SK-N-SH treated with all-trans-retinoic acid at 6 μM for 48 hours (cell line): ENCODE measurements around the gene CPVL.

Experiments used
- ATAC-seq: fragments of 200-7000 bp; cut with Tn5 transposase; 3 replicates; pipeline ENCODE4 v1.9.1; 2020; ENCODE audit warnings: mild to moderate bottlenecking, moderate library complexity
- ARNTL ChIP-seq: fragments of 450-650 bp; formaldehyde crosslinking; IDR thresholded peaks from 2 replicates; pipeline ENCODE4 v1.5.0; 2020; ENCODE audit warnings: low read depth, mild to moderate bottlenecking, moderate library complexity, borderline replicate concordance
- CSDC2 ChIP-seq: fragments of 250-450 bp; sonication (Bioruptor Pico); IDR thresholded peaks from 2 replicates; pipeline ENCODE4 v1.5.0; 2020; ENCODE audit warnings: mild to moderate bottlenecking, moderate library complexity
- ESRRG ChIP-seq: fragments of 250-450 bp; sonication (Bioruptor Pico); IDR thresholded peaks from 2 replicates; pipeline ENCODE4 v1.6.1; 2021; ENCODE audit warnings: mild to moderate bottlenecking
- GLIS3 ChIP-seq: fragments of 250-450 bp; sonication (Bioruptor Pico); IDR thresholded peaks from 2 replicates; pipeline ENCODE4 v1.5.0; 2020; ENCODE audit warnings: mild to moderate bottlenecking, moderate library complexity
- ISL1 ChIP-seq: fragments of 250-450 bp; sonication (Bioruptor Pico); IDR thresholded peaks from 2 replicates; pipeline ENCODE4 v2.1.2; 2022; ENCODE audit warnings: mild to moderate bottlenecking, moderate library complexity
- OSR1 ChIP-seq: fragments of 250-450 bp; sonication (Bioruptor Pico); IDR thresholded peaks from 2 replicates; pipeline ENCODE4 v1.8.0; 2022; ENCODE audit warnings: moderate library complexity, mild to moderate bottlenecking, inconsistent platforms
- PPARA ChIP-seq: fragments of 250-450 bp; sonication (Bioruptor Pico); IDR thresholded peaks from 2 replicates; pipeline ENCODE4 v1.5.0; 2020; ENCODE audit warnings: mild to moderate bottlenecking, borderline replicate concordance
- RARB ChIP-seq: fragments of 250-450 bp; sonication (Bioruptor Pico); IDR thresholded peaks from 2 replicates; pipeline ENCODE4 v1.8.0; 2021; ENCODE audit warnings: mild to moderate bottlenecking, moderate library complexity
- SNAI2 ChIP-seq: fragments of 250-450 bp; sonication (Bioruptor Pico); IDR thresholded peaks from 2 replicates; pipeline ENCODE4 v1.5.0; 2020; ENCODE audit warnings: mild to moderate bottlenecking, moderate library complexity
- TCF4 ChIP-seq: fragments of 250-450 bp; sonication (Bioruptor Pico); IDR thresholded peaks from 2 replicates; pipeline ENCODE4 v1.8.0; 2021; ENCODE audit warnings: mild to moderate bottlenecking, moderate library complexity, borderline replicate concordance
- ZFP3 ChIP-seq: fragments of 250-450 bp; sonication (Bioruptor Pico); IDR thresholded peaks from 2 replicates; pipeline ENCODE4 v1.5.0; 2020; ENCODE audit warnings: mild to moderate bottlenecking, moderate library complexity
- ZNF565 ChIP-seq: fragments of 450-650 bp; formaldehyde crosslinking; conservative IDR thresholded peaks from 2 replicates; pipeline ENCODE4 v1.5.0; 2020; ENCODE audit warnings: low read depth, mild to moderate bottlenecking, moderate library complexity
- ZNF70 ChIP-seq: fragments of 450-650 bp; formaldehyde crosslinking; IDR thresholded peaks from 2 replicates; pipeline ENCODE4 v1.5.0; 2020; ENCODE audit warnings: mild to moderate bottlenecking, moderate library complexity
- ZNF8 ChIP-seq: fragments of 450-650 bp; formaldehyde crosslinking; IDR thresholded peaks from 2 replicates; pipeline ENCODE4 v1.5.0; 2020; ENCODE audit warnings: mild to moderate bottlenecking, moderate library complexity
- TF ChIP-seq, protein P1 (sequence below): fragments of 250-450 bp; sonication (Bioruptor Pico); IDR thresholded peaks from 2 replicates; pipeline ENCODE4 v1.8.0; 2020; ENCODE audit warnings: mild to moderate bottlenecking, moderate library complexity, borderline replicate concordance
- TF ChIP-seq, protein P2 (sequence below): fragments of 250-450 bp; sonication (Bioruptor Pico); IDR thresholded peaks from 2 replicates; pipeline ENCODE4 v1.8.0; 2021; ENCODE audit warnings: low read depth, mild to moderate bottlenecking, moderate library complexity, borderline replicate concordance
- TF ChIP-seq, protein P3 (sequence below): fragments of 250-450 bp; sonication (Bioruptor Pico); IDR thresholded peaks from 2 replicates; pipeline ENCODE4 v1.5.1; 2021; ENCODE audit warnings: mild to moderate bottlenecking, moderate library complexity
- TF ChIP-seq, protein P4 (sequence below): fragments of 250-450 bp; sonication (Bioruptor Pico); IDR thresholded peaks from 2 replicates; pipeline ENCODE4 v1.5.1; 2020; ENCODE audit warnings: low read depth, mild to moderate bottlenecking, moderate library complexity
- TF ChIP-seq, protein P5 (sequence below): fragments of 250-450 bp; sonication (Bioruptor Pico); IDR thresholded peaks from 2 replicates; pipeline ENCODE4 v1.5.0; 2020; ENCODE audit warnings: mild to moderate bottlenecking, moderate library complexity

The CPVL gene

DNA sequence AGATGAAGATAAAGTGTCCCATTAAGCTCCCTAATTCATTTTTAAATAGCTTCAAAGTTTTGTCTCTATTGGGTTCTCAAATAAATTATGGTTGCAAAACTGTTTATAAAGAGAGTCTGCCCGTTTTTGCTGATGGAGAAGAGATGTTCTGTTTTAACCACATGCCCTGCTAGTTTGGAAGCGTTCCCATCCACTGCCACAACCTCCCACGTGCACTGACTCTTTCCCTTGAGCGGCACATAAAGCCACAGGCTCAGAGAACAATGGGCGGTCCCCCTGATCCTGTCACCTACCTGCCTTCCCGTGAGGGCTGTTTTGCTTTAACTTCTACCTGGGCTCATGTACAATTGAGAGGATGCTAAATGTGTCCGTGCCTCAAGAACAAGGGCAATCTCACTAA, 65.5 kb downstream of the CPVL start:
- no peak for ATAC-seq
- TF ChIP-seq ZNF565 (no peak), ZNF70 (no peak), ARNTL (CRISPR knock-in tag) (no peak), ESRRG (CRISPR knock-in tag) (no peak), ZFP3 (CRISPR knock-in tag) (no peak), CSDC2 (no peak), PPARA (CRISPR knock-in tag) (no peak), TCF4 (CRISPR knock-in tag) (no peak), ISL1 (CRISPR knock-in tag) (no peak), RARB (no peak), ZNF8 (CRISPR knock-in tag) (no peak)
- TF ChIP-seq, protein P1, sequence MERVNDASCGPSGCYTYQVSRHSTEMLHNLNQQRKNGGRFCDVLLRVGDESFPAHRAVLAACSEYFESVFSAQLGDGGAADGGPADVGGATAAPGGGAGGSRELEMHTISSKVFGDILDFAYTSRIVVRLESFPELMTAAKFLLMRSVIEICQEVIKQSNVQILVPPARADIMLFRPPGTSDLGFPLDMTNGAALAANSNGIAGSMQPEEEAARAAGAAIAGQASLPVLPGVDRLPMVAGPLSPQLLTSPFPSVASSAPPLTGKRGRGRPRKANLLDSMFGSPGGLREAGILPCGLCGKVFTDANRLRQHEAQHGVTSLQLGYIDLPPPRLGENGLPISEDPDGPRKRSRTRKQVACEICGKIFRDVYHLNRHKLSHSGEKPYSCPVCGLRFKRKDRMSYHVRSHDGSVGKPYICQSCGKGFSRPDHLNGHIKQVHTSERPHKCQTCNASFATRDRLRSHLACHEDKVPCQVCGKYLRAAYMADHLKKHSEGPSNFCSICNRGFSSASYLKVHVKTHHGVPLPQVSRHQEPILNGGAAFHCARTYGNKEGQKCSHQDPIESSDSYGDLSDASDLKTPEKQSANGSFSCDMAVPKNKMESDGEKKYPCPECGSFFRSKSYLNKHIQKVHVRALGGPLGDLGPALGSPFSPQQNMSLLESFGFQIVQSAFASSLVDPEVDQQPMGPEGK, result no peak
- TF ChIP-seq, protein P2, sequence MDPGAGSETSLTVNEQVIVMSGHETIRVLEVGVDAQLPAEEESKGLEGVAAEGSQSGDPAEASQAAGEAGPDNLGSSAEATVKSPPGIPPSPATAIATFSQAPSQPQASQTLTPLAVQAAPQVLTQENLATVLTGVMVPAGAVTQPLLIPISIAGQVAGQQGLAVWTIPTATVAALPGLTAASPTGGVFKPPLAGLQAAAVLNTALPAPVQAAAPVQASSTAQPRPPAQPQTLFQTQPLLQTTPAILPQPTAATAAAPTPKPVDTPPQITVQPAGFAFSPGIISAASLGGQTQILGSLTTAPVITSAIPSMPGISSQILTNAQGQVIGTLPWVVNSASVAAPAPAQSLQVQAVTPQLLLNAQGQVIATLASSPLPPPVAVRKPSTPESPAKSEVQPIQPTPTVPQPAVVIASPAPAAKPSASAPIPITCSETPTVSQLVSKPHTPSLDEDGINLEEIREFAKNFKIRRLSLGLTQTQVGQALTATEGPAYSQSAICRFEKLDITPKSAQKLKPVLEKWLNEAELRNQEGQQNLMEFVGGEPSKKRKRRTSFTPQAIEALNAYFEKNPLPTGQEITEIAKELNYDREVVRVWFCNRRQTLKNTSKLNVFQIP (CRISPR knock-in tag), result no peak
- TF ChIP-seq, protein P3, sequence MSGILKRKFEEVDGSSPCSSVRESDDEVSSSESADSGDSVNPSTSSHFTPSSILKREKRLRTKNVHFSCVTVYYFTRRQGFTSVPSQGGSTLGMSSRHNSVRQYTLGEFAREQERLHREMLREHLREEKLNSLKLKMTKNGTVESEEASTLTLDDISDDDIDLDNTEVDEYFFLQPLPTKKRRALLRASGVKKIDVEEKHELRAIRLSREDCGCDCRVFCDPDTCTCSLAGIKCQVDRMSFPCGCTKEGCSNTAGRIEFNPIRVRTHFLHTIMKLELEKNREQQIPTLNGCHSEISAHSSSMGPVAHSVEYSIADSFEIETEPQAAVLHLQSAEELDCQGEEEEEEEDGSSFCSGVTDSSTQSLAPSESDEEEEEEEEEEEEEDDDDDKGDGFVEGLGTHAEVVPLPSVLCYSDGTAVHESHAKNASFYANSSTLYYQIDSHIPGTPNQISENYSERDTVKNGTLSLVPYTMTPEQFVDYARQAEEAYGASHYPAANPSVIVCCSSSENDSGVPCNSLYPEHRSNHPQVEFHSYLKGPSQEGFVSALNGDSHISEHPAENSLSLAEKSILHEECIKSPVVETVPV (CRISPR knock-in tag), result no peak
- TF ChIP-seq, all 23 proteins: peak for 0

DNA sequence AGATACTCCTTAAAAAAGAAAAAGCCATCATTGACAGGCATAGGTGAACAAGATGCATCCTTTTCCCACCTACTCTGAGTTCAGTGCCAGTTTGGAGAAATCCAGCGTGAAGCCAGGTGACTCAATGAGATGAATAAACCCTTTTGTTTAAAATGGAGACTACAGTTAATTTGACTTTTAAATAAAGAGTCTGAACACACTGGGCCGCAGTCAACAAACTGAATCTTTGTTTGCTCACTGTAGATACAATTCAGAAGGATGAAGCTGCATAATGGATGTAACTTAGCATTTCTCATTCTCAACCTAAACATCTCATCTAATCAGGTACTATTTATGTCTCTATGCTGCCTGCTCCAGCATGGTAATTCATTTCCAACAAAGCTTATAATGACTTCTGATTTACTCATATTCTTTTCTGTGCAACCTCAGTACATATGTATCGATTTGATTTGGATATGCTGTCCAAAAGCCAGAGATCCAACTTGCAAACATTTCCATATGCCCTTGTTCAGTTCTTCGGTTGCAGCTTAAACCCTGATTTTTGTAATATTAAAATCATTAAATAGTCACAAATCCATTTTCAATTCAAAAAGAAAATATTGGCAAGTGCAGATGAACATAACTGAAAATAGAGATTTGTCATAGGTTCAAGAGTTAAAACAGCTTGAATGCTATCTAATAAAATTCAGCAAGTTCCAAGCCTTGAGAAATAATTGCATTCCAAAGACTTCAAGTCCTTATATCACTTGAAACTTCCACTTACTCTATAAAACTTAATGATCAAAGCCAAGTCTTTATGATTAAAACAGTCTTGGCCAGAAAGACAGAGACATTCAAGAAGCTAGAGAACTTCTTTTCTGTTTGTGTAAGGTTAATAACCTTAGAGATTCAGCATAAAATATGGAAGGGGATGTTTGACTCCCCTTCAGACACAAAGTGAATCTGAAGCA, 67.8 kb downstream of the CPVL start:
- TF ChIP-seq OSR1 (CRISPR knock-in tag), result no peak
- TF ChIP-seq, protein P3 (CRISPR knock-in tag), result no peak
- TF ChIP-seq, all 23 proteins: peak for 0
- no peak for ATAC-seq

DNA sequence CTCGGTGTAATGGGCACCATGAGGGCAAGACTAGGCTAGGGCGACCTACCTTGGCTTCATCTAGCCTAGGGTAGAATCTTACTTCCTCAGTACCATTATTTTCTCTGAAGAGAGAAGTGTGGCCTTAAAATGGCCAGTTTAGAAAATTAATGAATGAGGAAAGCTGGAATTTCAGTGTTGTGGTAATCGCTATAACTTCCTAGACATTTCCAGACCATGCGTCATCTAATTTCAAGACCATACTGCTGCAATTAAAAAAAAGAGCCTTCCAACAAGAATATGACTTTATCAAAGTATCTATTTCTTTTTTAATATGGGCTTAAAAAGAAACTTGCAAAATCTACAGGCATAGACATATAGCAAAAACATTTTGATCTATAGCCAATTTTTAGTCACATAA, 68.5 kb downstream of the CPVL start:
- TF ChIP-seq GLIS3 (CRISPR knock-in tag) (no peak), ZFP3 (CRISPR knock-in tag) (no peak), ISL1 (CRISPR knock-in tag) (no peak), CSDC2 (no peak), SNAI2 (no peak), ZNF8 (CRISPR knock-in tag) (no peak)
- TF ChIP-seq, protein P4, sequence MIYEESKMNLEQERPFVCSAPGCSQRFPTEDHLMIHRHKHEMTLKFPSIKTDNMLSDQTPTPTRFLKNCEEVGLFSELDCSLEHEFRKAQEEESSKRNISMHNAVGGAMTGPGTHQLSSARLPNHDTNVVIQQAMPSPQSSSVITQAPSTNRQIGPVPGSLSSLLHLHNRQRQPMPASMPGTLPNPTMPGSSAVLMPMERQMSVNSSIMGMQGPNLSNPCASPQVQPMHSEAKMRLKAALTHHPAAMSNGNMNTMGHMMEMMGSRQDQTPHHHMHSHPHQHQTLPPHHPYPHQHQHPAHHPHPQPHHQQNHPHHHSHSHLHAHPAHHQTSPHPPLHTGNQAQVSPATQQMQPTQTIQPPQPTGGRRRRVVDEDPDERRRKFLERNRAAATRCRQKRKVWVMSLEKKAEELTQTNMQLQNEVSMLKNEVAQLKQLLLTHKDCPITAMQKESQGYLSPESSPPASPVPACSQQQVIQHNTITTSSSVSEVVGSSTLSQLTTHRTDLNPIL, result no peak
- TF ChIP-seq, protein P5, sequence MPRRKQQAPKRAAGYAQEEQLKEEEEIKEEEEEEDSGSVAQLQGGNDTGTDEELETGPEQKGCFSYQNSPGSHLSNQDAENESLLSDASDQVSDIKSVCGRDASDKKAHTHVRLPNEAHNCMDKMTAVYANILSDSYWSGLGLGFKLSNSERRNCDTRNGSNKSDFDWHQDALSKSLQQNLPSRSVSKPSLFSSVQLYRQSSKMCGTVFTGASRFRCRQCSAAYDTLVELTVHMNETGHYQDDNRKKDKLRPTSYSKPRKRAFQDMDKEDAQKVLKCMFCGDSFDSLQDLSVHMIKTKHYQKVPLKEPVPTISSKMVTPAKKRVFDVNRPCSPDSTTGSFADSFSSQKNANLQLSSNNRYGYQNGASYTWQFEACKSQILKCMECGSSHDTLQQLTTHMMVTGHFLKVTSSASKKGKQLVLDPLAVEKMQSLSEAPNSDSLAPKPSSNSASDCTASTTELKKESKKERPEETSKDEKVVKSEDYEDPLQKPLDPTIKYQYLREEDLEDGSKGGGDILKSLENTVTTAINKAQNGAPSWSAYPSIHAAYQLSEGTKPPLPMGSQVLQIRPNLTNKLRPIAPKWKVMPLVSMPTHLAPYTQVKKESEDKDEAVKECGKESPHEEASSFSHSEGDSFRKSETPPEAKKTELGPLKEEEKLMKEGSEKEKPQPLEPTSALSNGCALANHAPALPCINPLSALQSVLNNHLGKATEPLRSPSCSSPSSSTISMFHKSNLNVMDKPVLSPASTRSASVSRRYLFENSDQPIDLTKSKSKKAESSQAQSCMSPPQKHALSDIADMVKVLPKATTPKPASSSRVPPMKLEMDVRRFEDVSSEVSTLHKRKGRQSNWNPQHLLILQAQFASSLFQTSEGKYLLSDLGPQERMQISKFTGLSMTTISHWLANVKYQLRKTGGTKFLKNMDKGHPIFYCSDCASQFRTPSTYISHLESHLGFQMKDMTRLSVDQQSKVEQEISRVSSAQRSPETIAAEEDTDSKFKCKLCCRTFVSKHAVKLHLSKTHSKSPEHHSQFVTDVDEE (CRISPR knock-in tag), result no peak
- ATAC-seq, result peak; percentile 54
